ENCODE results near the gene TBC1D5.
"Not testable (repeated sequence)": the region's sequence is repeated elsewhere in the genome, so short reads cannot be mapped to it uniquely, and the experiment has no call there.

TBC1D5 gene

GRCh38 chr3:17639257-17639656, 103.2 kb downstream of the TBC1D5 start:
- Histone ChIP-seq H3K9me3 (ENCODE audit: low read length) (no peaks in the 10 kb centered on the region), H3K27me3 (ENCODE audit: control insufficient read depth in 1 of 2, insufficient read depth in 2 of 2, low read length in 2 of 2) (no peaks in the 10 kb centered on the region), H3K4me1 (ENCODE audit: insufficient read depth, low read length) (no peaks in the 10 kb centered on the region), H3K27ac (ENCODE audit: low read depth, low read length) (no peak overlapping the region), H3K4me3 (ENCODE audit: low read depth in 1 of 2, low read length in 2 of 2) (no peak overlapping the region), H3K9ac (ENCODE audit: low read length) (no peak overlapping the region), H3K36me3 (ENCODE audit: insufficient read depth, low read length) (no peaks in the 10 kb centered on the region)

DNA sequence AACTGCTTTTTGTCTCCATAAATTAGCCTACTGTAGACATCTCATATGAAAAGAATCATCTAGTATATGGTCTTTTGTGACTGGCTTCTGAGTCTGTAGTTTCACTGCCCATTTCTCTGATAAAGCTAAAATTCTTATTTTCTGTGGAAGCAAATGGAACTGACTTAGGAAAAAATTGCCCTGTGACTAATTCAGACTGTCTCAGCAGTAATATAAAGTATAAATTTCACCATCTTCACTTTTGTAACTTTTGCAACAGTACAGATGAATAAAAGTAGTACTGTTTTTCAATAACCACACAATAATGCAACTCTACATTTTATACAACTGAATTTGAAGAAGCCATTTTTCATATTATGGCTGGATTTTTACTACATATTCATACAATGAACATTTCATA, 104.1 kb downstream of the TBC1D5 start:
- Histone ChIP-seq H3K4me1 (ENCODE audit: insufficient read depth, low read length) (no peaks in the 10 kb centered on the region), H3K27ac (ENCODE audit: low read depth, low read length) (no peak overlapping the region), H3K36me3 (ENCODE audit: insufficient read depth, low read length) (no peaks in the 10 kb centered on the region), H3K9ac (ENCODE audit: low read length) (no peak overlapping the region), H3K4me3 (ENCODE audit: low read depth in 1 of 2, low read length in 2 of 2) (no peak overlapping the region), H3K9me3 (ENCODE audit: low read length) (no peaks in the 10 kb centered on the region), H3K27me3 (ENCODE audit: control insufficient read depth in 1 of 2, insufficient read depth in 2 of 2, low read length in 2 of 2) (no peaks in the 10 kb centered on the region)

GRCh38 chr3:17635675-17636074, 106.8 kb downstream of the TBC1D5 start:
- H3K36me3 ChIP-seq (ENCODE audit: insufficient read depth, low read length); H3K4me1 ChIP-seq (ENCODE audit: insufficient read depth, low read length); H3K27ac ChIP-seq (ENCODE audit: low read depth, low read length); H3K4me3 ChIP-seq (ENCODE audit: low read depth in 1 of 2, low read length in 2 of 2); H3K27me3 ChIP-seq (ENCODE audit: control insufficient read depth in 1 of 2, insufficient read depth in 2 of 2, low read length in 2 of 2); H3K9me3 ChIP-seq (ENCODE audit: low read length); H3K9ac ChIP-seq (ENCODE audit: low read length): not testable (repeated sequence)

DNA sequence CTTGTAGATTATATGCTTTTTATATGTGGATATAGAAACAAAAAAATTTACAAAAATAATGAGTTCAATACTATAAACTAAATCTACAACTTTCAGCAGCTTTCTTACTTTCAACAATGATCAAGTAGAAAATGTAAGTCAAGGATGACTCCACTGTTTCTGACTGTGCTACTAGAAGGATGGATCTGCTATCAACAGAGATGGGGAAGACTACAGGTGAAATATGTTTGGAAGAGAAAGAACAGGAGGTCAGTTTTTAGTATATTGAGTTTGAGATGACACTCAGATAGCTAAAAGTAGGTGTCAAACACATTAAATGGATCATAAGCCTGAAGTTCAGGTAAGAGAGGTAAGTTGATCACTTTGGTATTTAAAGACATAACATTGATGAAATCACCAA, 107.5 kb downstream of the TBC1D5 start:
- Histone ChIP-seq H3K4me1 (ENCODE audit: insufficient read depth, low read length) (no peaks in the 10 kb centered on the region), H3K27me3 (ENCODE audit: control insufficient read depth in 1 of 2, insufficient read depth in 2 of 2, low read length in 2 of 2) (no peaks in the 10 kb centered on the region), H3K4me3 (ENCODE audit: low read depth in 1 of 2, low read length in 2 of 2) (no peak overlapping the region), H3K36me3 (ENCODE audit: insufficient read depth, low read length) (no peaks in the 10 kb centered on the region), H3K27ac (ENCODE audit: low read depth, low read length) (no peak overlapping the region), H3K9ac (ENCODE audit: low read length) (no peak overlapping the region), H3K9me3 (ENCODE audit: low read length) (no peaks in the 10 kb centered on the region)

DNA sequence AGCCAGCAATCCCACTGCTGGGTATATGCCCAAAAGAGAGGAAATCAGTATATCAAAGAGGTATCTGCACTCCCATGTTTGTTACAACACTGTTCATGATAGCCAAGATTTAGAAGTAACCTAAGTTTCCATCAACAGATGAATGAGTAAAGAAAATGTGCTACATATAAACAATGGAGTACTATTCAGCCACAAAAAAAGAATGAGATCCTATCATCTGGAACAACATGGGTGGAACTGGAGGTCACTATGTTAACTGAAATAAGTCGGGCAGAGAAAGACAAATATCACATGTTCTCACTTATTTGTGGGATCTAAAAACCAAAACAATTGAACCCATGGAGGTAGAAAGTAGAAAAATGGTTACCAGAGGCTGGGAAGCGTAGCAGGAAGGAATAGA, 108.2 kb downstream of the TBC1D5 start:
- Histone ChIP-seq H3K27me3 (ENCODE audit: control insufficient read depth in 1 of 2, insufficient read depth in 2 of 2, low read length in 2 of 2) (no peaks in the 10 kb centered on the region), H3K4me1 (ENCODE audit: insufficient read depth, low read length) (no peaks in the 10 kb centered on the region), H3K9ac (ENCODE audit: low read length) (no peak overlapping the region), H3K4me3 (ENCODE audit: low read depth in 1 of 2, low read length in 2 of 2) (no peak overlapping the region), H3K9me3 (ENCODE audit: low read length) (no peaks in the 10 kb centered on the region), H3K36me3 (ENCODE audit: insufficient read depth, low read length) (no peaks in the 10 kb centered on the region), H3K27ac (ENCODE audit: low read depth, low read length) (no peak overlapping the region)

GRCh38 chr3:17632401-17633100, 109.9 kb downstream of the TBC1D5 start:
- H3K9ac ChIP-seq (ENCODE audit: low read length) = no peak overlapping the region

DNA sequence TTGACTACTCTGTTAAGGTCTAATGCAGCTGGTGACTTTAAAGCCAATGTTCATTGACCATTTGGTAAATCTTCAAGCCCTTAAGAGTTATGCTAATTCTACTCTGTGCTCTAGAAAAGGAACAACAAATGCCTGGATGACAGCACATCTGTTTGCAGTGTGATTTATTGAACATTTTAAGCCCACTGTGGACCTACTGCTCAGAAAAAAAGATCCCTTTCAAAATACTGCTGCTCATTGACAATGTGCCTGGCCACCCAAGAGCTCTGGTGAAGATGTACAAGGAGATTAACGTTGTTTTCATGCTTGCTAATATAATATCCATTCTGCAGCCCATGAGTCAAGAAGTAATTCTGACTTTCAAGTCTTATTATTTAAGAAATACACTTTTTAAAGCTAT, 110.8 kb downstream of the TBC1D5 start:
- no peaks in the 10 kb centered on the region for H3K36me3 ChIP-seq (ENCODE audit: insufficient read depth, low read length)
- no peak overlapping the region for H3K27ac ChIP-seq (ENCODE audit: low read depth, low read length)
- H3K9me3 ChIP-seq (ENCODE audit: low read length) = no peaks in the 10 kb centered on the region
- H3K4me1 ChIP-seq (ENCODE audit: insufficient read depth, low read length) = no peaks in the 10 kb centered on the region
- no peak overlapping the region for H3K4me3 ChIP-seq (ENCODE audit: low read depth in 1 of 2, low read length in 2 of 2)
- H3K27me3 ChIP-seq (ENCODE audit: control insufficient read depth in 1 of 2, insufficient read depth in 2 of 2, low read length in 2 of 2) = no peaks in the 10 kb centered on the region
- no peak overlapping the region for H3K9ac ChIP-seq (ENCODE audit: low read length)

More at GRCh38 chr3:17632401-17633100, 109.9 kb downstream of the TBC1D5 start:
- Histone ChIP-seq H3K4me3 (ENCODE audit: low read depth in 1 of 2, low read length in 2 of 2) (no peak overlapping the region), H3K9me3 (ENCODE audit: low read length) (no peaks in the 10 kb centered on the region), H3K27me3 (ENCODE audit: control insufficient read depth in 1 of 2, insufficient read depth in 2 of 2, low read length in 2 of 2) (no peaks in the 10 kb centered on the region), H3K27ac (ENCODE audit: low read depth, low read length) (no peak overlapping the region), H3K4me1 (ENCODE audit: insufficient read depth, low read length) (no peaks in the 10 kb centered on the region), H3K36me3 (ENCODE audit: insufficient read depth, low read length) (no peaks in the 10 kb centered on the region)

DNA sequence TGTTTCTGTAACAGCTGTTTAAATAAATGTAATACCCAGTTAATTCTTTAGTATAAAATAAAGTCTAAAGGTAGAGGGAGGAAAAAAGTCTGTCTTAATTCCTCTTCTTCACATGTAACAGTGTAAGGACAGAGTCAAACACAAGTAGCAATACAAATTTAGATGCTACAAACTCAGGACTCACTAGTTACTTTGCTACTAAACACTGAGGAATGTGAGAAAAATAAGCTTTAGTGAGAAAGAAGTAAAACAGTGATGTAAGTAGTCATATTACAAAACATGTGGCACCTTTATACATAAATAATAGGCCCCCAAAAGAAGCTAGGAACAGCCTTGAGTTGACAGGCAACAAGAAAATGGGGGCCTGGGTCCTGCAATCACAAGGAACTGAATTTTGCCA, 113.0 kb downstream of the TBC1D5 start:
- no peak overlapping the region for H3K27ac ChIP-seq (ENCODE audit: low read depth, low read length)
- H3K4me3 ChIP-seq (ENCODE audit: low read depth in 1 of 2, low read length in 2 of 2) = no peak overlapping the region
- no peak overlapping the region for H3K9ac ChIP-seq (ENCODE audit: low read length)
- H3K27me3 ChIP-seq (ENCODE audit: control insufficient read depth in 1 of 2, insufficient read depth in 2 of 2, low read length in 2 of 2) = no peaks in the 10 kb centered on the region
- H3K4me1 ChIP-seq (ENCODE audit: insufficient read depth, low read length) = no peaks in the 10 kb centered on the region
- no peaks in the 10 kb centered on the region for H3K9me3 ChIP-seq (ENCODE audit: low read length)
- no peaks in the 10 kb centered on the region for H3K36me3 ChIP-seq (ENCODE audit: insufficient read depth, low read length)

GRCh38 chr3:17626395-17626794, 116.0 kb downstream of the TBC1D5 start:
- Histone ChIP-seq H3K27me3 (ENCODE audit: control insufficient read depth in 1 of 2, insufficient read depth in 2 of 2, low read length in 2 of 2) (no peaks in the 10 kb centered on the region), H3K9ac (ENCODE audit: low read length) (no peak overlapping the region), H3K4me3 (ENCODE audit: low read depth in 1 of 2, low read length in 2 of 2) (no peak overlapping the region), H3K9me3 (ENCODE audit: low read length) (no peaks in the 10 kb centered on the region), H3K4me1 (ENCODE audit: insufficient read depth, low read length) (no peaks in the 10 kb centered on the region), H3K36me3 (ENCODE audit: insufficient read depth, low read length) (peaks cover 6% of the 10 kb centered on the region), H3K27ac (ENCODE audit: low read depth, low read length) (no peak overlapping the region)

DNA sequence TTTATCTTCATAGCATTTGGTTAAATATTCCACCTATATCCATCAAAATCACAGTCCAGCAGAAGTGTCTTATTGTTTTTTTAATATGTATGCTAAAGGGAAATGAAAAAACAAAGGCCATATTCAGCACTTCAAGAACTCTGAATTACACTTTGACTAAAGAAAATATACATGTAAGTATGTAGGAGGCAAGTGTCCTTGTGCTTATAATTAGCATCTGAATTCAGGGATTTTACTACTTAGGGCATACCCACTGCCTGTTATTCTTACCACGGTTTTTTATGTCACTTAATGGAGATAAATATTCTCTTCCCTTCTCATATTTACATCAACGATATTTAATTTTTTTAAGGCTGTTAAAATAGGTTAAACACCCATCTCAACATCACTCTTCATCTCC, 117.3 kb downstream of the TBC1D5 start:
- H3K9ac ChIP-seq (ENCODE audit: low read length) = no peak overlapping the region
- H3K36me3 ChIP-seq (ENCODE audit: insufficient read depth, low read length) = peaks cover 6% of the 10 kb centered on the region
- H3K27ac ChIP-seq (ENCODE audit: low read depth, low read length) = no peak overlapping the region
- H3K9me3 ChIP-seq (ENCODE audit: low read length) = no peaks in the 10 kb centered on the region
- no peaks in the 10 kb centered on the region for H3K4me1 ChIP-seq (ENCODE audit: insufficient read depth, low read length)
- no peaks in the 10 kb centered on the region for H3K27me3 ChIP-seq (ENCODE audit: control insufficient read depth in 1 of 2, insufficient read depth in 2 of 2, low read length in 2 of 2)
- H3K4me3 ChIP-seq (ENCODE audit: low read depth in 1 of 2, low read length in 2 of 2) = no peak overlapping the region

- no peak overlapping the region for H3K27ac ChIP-seq (ENCODE audit: low read depth, low read length)
- H3K4me3 ChIP-seq (ENCODE audit: low read depth in 1 of 2, low read length in 2 of 2) = no peak overlapping the region
- no peaks in the 10 kb centered on the region for H3K4me1 ChIP-seq (ENCODE audit: insufficient read depth, low read length)
- no peaks in the 10 kb centered on the region for H3K27me3 ChIP-seq (ENCODE audit: control insufficient read depth in 1 of 2, insufficient read depth in 2 of 2, low read length in 2 of 2)
- H3K9me3 ChIP-seq (ENCODE audit: low read length) = no peaks in the 10 kb centered on the region
- no peak overlapping the region for H3K9ac ChIP-seq (ENCODE audit: low read length)
- H3K36me3 ChIP-seq (ENCODE audit: insufficient read depth, low read length) = peaks cover 6% of the 10 kb centered on the region
Observed at GRCh38 chr3:17623464-17623863, 119.0 kb downstream of the TBC1D5 start.

GRCh38 chr3:17619968-17620367, 122.5 kb downstream of the TBC1D5 start:
- no peaks in the 10 kb centered on the region for H3K9me3 ChIP-seq (ENCODE audit: low read length)
- H3K36me3 ChIP-seq (ENCODE audit: insufficient read depth, low read length) = peaks cover 6% of the 10 kb centered on the region
- no peak overlapping the region for H3K27ac ChIP-seq (ENCODE audit: low read depth, low read length)
- no peaks in the 10 kb centered on the region for H3K27me3 ChIP-seq (ENCODE audit: control insufficient read depth in 1 of 2, insufficient read depth in 2 of 2, low read length in 2 of 2)
- no peak overlapping the region for H3K9ac ChIP-seq (ENCODE audit: low read length)
- H3K4me1 ChIP-seq (ENCODE audit: insufficient read depth, low read length) = no peaks in the 10 kb centered on the region
- H3K4me3 ChIP-seq (ENCODE audit: low read depth in 1 of 2, low read length in 2 of 2) = no peak overlapping the region

All from muscle layer of colon (tissue), 2 donors.